Astrocyte (in vitro differentiated cells and primary cell): ENCODE data around the gene GPRC5B. TPM values are rescaled to one million over a fixed set of nuclear protein-coding genes. Genes with fewer than 3 reads are reported as not detected.

Experiments
- DNase-seq: peaks from one replicate; pipeline ENCODE4 v3.0.0-alpha.2; 2010; ENCODE audit warnings: low read depth
- FAIRE-seq: peaks from 2 replicates; lab custom pipeline; 2011; peaks lifted over from hg19 to GRCh38; lab: Jason Lieb, UNC
- H2AFZ ChIP-seq: 2 replicates; pipeline ENCODE4 v1.6.0; 2012; ENCODE audit warnings: low read depth, low read length, inconsistent platforms
- H3K27ac ChIP-seq: 2 replicates; pipeline ENCODE4 v1.5.1; 2011; ENCODE audit warnings: low read depth, low read length, inconsistent platforms
- H3K27me3 ChIP-seq: 2 replicates; pipeline ENCODE4 v1.6.0; 2011; ENCODE audit warnings: low read length, inconsistent platforms; ENCODE audit not compliant: insufficient read depth
- H3K36me3 ChIP-seq: 2 replicates; pipeline ENCODE4 v1.5.1; 2011; ENCODE audit warnings: low read length, inconsistent platforms; ENCODE audit not compliant: insufficient read depth
- H3K4me1 ChIP-seq: 2 replicates; pipeline ENCODE4 v1.5.1; 2011; ENCODE audit warnings: low read length, inconsistent platforms; ENCODE audit not compliant: insufficient read depth
- H3K4me2 ChIP-seq: 2 replicates; pipeline ENCODE4 v1.6.0; 2012; ENCODE audit warnings: low read length, inconsistent platforms
- H3K4me3 ChIP-seq: 2 replicates; pipeline ENCODE4 v1.5.1; 2011; ENCODE audit warnings: low read depth, mild to moderate bottlenecking, low read length, inconsistent platforms; ENCODE audit not compliant: insufficient read depth
- H3K79me2 ChIP-seq: 2 replicates; pipeline ENCODE4 v1.6.0; 2012; ENCODE audit warnings: mild to moderate bottlenecking, low read length, inconsistent platforms; ENCODE audit not compliant: insufficient read depth
- H3K9ac ChIP-seq: 2 replicates; pipeline ENCODE4 v1.6.0; 2012; ENCODE audit warnings: mild to moderate bottlenecking, low read length, inconsistent platforms
- H3K9me3 ChIP-seq: 2 replicates; pipeline ENCODE4 v1.5.1; 2012; ENCODE audit warnings: low read depth, mild to moderate bottlenecking, low read length, inconsistent platforms; ENCODE audit not compliant: insufficient read depth
- H4K20me1 ChIP-seq: 2 replicates; pipeline ENCODE4 v1.6.0; 2012; ENCODE audit warnings: low read length, inconsistent platforms; ENCODE audit not compliant: insufficient read depth
- H3K27ac Mint-ChIP-seq: one replicate; pipeline ENCODE4 v1.8.0; 2021; ENCODE audit warnings: mild to moderate bottlenecking, mixed read lengths; ENCODE audit not compliant: unreplicated experiment
- H3K27me3 Mint-ChIP-seq: one replicate; pipeline ENCODE4 v1.8.0; 2021; ENCODE audit warnings: low read depth, mixed read lengths; ENCODE audit not compliant: unreplicated experiment
- H3K36me3 Mint-ChIP-seq: one replicate; pipeline ENCODE4 v1.8.0; 2021; ENCODE audit warnings: low read depth, mixed read lengths; ENCODE audit not compliant: unreplicated experiment
- H3K4me1 Mint-ChIP-seq: one replicate; pipeline ENCODE4 v1.8.0; 2021; ENCODE audit warnings: low read depth, mixed read lengths; ENCODE audit not compliant: unreplicated experiment
- H3K4me3 Mint-ChIP-seq: one replicate; pipeline ENCODE4 v1.8.0; 2021; ENCODE audit warnings: mild to moderate bottlenecking, moderate library complexity, mixed read lengths; ENCODE audit not compliant: unreplicated experiment
- H3K9me3 Mint-ChIP-seq: one replicate; pipeline ENCODE4 v1.8.0; 2021; ENCODE audit warnings: mild to moderate bottlenecking, mixed read lengths; ENCODE audit not compliant: unreplicated experiment
- EZH2 ChIP-seq: IDR thresholded peaks from 2 replicates; pipeline ENCODE4 v1.6.1; 2012; ENCODE audit warnings: mild to moderate bottlenecking, low read length, inconsistent platforms; ENCODE audit not compliant: insufficient read depth
- total RNA-seq: library from RNA; stranded (reverse); gene quantifications from 2 replicates; pipeline ENCODE4 v1.2.1, GENCODE V29; 2021
- TF ChIP-seq, protein P1 (sequence below): IDR thresholded peaks from 2 replicates; pipeline ENCODE4 v1.5.1; 2011; ENCODE audit warnings: low read depth, mild to moderate bottlenecking, inconsistent platforms, low read length, moderate library complexity; ENCODE audit not compliant: insufficient read depth

Gene GPRC5B
- total RNA-seq, 1 donor from 2014 or later, result 9.3 TPM

DNA sequence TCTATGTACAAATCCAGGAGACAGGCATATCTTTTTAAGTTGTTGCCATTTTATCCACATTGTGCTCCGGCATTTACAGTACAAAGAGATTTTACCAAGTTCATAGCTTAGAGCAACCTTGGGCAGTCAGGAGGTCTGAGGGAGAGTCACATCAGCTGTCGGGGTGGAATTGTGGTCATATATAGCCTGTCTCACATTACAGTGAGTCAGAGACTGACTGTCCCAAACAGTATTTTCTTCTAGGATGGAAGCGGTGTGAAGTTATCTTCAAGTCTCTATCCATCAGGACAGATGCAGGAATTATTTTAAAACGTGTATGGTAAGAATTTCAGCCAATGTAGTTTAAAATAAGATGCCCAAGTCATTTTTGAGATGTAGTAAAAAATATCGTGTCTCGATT is 53.0 kb downstream of the GPRC5B start:
- peak; percentile 88 for DNase-seq
- H3K4me3 ChIP-seq, result no peak overlapping the region
- H3K27ac Mint-ChIP-seq, result peak overlapping the region; percentile 28

DNA sequence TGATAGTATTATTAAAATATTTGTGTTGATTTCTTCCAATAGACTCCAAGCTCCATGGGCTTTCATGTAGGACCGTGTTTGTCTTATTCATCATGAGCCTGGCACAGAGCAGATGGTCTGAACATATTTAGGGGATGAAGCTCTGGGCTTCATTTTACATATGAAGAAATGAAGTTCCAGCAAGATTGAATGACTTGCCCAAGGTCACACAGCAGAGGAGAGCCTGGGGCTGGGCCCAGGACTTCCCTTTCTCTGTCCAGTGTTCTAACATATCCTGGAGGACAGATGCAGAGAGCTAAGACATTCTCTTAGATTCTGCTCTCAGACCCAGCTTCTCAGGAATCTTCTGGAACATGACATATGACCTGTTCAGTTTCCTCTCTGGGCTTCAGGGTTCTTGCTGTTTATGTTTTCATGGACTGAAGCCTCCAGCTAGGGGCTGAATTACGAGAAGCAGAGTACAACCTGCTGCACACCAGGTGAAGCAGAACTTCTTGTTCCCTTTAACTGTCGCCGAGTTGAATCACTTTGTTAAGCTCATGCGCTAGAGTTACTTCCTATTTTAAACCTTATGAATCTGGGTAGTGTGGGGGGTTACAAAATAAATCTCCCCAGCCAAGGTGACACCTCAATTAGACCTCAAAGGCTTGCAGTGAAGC is 53.6 kb downstream of the GPRC5B start:
- Histone ChIP-seq H3K9ac (no peak overlapping the region), H3K4me2 (peak overlapping the region; percentile 48), H3K4me3 (no peak overlapping the region), H3K36me3 (no peaks in the 10 kb centered on the region), H3K9me3 (no peaks in the 10 kb centered on the region), H3K27me3 (no peaks in the 10 kb centered on the region), H3K79me2 (no peaks in the 10 kb centered on the region), H3K4me1 (peaks cover 13% of the 10 kb centered on the region), H2AFZ (no peak overlapping the region), H3K27ac (no peak overlapping the region), H4K20me1 (no peaks in the 10 kb centered on the region)
- Mint-ChIP-seq H3K36me3 (peaks cover 2% of the 10 kb centered on the region), H3K4me3 (no peak overlapping the region), H3K4me1 (peaks cover 23% of the 10 kb centered on the region), H3K9me3 (no peaks in the 10 kb centered on the region), H3K27me3 (no peaks in the 10 kb centered on the region), H3K27ac (peak overlapping the region; percentile 28)
- DNase-seq (no peak), FAIRE-seq (no peak)
- no peak for TF ChIP-seq EZH2
- TF ChIP-seq, protein P1, sequence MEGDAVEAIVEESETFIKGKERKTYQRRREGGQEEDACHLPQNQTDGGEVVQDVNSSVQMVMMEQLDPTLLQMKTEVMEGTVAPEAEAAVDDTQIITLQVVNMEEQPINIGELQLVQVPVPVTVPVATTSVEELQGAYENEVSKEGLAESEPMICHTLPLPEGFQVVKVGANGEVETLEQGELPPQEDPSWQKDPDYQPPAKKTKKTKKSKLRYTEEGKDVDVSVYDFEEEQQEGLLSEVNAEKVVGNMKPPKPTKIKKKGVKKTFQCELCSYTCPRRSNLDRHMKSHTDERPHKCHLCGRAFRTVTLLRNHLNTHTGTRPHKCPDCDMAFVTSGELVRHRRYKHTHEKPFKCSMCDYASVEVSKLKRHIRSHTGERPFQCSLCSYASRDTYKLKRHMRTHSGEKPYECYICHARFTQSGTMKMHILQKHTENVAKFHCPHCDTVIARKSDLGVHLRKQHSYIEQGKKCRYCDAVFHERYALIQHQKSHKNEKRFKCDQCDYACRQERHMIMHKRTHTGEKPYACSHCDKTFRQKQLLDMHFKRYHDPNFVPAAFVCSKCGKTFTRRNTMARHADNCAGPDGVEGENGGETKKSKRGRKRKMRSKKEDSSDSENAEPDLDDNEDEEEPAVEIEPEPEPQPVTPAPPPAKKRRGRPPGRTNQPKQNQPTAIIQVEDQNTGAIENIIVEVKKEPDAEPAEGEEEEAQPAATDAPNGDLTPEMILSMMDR, result no peak

More for the DNA sequence above, 53.0 kb downstream of the GPRC5B start:
- H3K9me3 Mint-ChIP-seq, result no peaks in the 10 kb centered on the region
- H3K79me2 ChIP-seq, result no peaks in the 10 kb centered on the region
- no peaks in the 10 kb centered on the region for H3K27me3 ChIP-seq
- no peaks in the 10 kb centered on the region for H4K20me1 ChIP-seq
- peaks cover 2% of the 10 kb centered on the region for H3K36me3 Mint-ChIP-seq
- no peak overlapping the region for H3K4me3 Mint-ChIP-seq
- peak overlapping the region; percentile 48 for H3K4me2 ChIP-seq
- no peak overlapping the region for H3K27ac ChIP-seq
- peaks cover 17% of the 10 kb centered on the region for H3K4me1 ChIP-seq
- H3K36me3 ChIP-seq, result no peaks in the 10 kb centered on the region
- peaks cover 29% of the 10 kb centered on the region for H3K4me1 Mint-ChIP-seq
- TF ChIP-seq, protein P1, result no peak
- no peak for TF ChIP-seq EZH2
- FAIRE-seq, result peak; percentile 69
- H3K9ac ChIP-seq, result no peak overlapping the region
- no peaks in the 10 kb centered on the region for H3K9me3 ChIP-seq
- no peak overlapping the region for H2AFZ ChIP-seq
- no peaks in the 10 kb centered on the region for H3K27me3 Mint-ChIP-seq
